Uterus (tissue), 2 donors: Measurements from ENCODE around the gene ZSCAN26.

ENCODE experiments used
- POLR2A ChIP-seq, 2 donors: fragments of 450-650 bp; IDR thresholded peaks; one replicate each; pipeline ENCODE4 v1.6.1; 2016; ENCODE audit warnings: antibody characterized with exemption in 2 of 2, mild to moderate bottlenecking in 1 of 2, moderate library complexity in 1 of 2
- TF ChIP-seq, protein P1 (sequence below), 4 experiments: fragments of 200-600 bp in 2 of 4; fragments of 450-650 bp in 2 of 4; sonication (generic) in 2 of 4; IDR thresholded peaks; one replicate each; pipeline ENCODE4 v1.5.1; 2016 to 2019; ENCODE audit warnings: antibody characterized with exemption in 4 of 4, mild to moderate bottlenecking in 2 of 4, moderate library complexity in 1 of 4

DNA sequence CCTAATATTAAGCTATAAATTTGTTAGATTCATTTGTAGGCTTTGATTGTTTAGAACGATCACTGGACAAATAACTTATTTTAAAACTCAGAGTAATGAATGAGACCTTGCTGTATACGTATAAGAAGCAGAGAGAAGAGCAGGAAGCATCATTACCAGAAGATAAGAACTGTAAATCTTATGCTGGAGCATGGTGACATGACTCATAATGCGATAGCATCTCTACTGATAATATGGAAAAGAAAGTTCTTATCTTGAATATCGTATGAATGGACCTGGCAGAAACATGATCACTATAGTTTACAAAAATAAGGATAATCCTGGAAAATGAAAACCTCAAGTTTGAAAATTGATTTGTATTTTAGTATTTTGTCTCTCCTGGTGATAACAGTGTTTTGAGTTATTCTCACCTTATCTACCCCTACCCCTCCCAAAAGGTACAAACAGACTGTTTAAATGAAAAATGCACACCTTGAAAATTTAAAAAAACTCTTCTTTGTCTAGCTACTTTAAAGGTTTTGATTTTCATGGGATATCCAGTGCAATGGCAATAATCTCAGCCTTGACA, 2.0 kb upstream of the ZSCAN26 start:
- TF ChIP-seq, protein P1, sequence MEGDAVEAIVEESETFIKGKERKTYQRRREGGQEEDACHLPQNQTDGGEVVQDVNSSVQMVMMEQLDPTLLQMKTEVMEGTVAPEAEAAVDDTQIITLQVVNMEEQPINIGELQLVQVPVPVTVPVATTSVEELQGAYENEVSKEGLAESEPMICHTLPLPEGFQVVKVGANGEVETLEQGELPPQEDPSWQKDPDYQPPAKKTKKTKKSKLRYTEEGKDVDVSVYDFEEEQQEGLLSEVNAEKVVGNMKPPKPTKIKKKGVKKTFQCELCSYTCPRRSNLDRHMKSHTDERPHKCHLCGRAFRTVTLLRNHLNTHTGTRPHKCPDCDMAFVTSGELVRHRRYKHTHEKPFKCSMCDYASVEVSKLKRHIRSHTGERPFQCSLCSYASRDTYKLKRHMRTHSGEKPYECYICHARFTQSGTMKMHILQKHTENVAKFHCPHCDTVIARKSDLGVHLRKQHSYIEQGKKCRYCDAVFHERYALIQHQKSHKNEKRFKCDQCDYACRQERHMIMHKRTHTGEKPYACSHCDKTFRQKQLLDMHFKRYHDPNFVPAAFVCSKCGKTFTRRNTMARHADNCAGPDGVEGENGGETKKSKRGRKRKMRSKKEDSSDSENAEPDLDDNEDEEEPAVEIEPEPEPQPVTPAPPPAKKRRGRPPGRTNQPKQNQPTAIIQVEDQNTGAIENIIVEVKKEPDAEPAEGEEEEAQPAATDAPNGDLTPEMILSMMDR (IDR thresholded peaks at IDR 0.05), result no peak
- no peak for TF ChIP-seq POLR2A (IDR thresholded peaks at IDR 0.05)
